Mesenteric fat pad (tissue), 1 donor: ENCODE results near the gene VPS50. TPM values are rescaled to one million over a fixed set of nuclear protein-coding genes. Genes with fewer than 3 reads are reported as not detected.
"Not testable (repeated sequence)": the region's sequence is repeated elsewhere in the genome, so short reads cannot be mapped to it uniquely, and the experiment has no call there.

ENCODE experiments used
- DNase-seq: peaks from one replicate; pipeline ENCODE4 v3.0.0-alpha.2; 2020; ENCODE audit warnings: low spot score
- total RNA-seq: library from RNA; stranded (reverse); fragmentation: NEBNext Ultra II Directional; extraction: Animal tissue kit (Norgen Biotek cat#: 25700); gene quantifications from one replicate; pipeline ENCODE4 v1.2.1, GENCODE V29; 2021
- donor health status: DM: yes; HTN: yes; CAD: no.

Gene VPS50
- total RNA-seq, 1 donor from 2014 or later, result 14.7 TPM

- DNase-seq, result no peak
Observed at GRCh38 chr7:93239824-93240223, 7.7 kb downstream of the VPS50 start.

GRCh38 chr7:93242106-93242505 is 9.9 kb downstream of the VPS50 start:
- DNase-seq, result no peak

- no peak for DNase-seq
Observed at GRCh38 chr7:93245525-93246432, 13.6 kb downstream of the VPS50 start.

GRCh38 chr7:93249491-93250148 is 17.5 kb downstream of the VPS50 start:
- DNase-seq, result no peak

GRCh38 chr7:93258661-93259060 is 26.5 kb downstream of the VPS50 start:
- DNase-seq, result no peak

GRCh38 chr7:93262535-93262934 is 30.4 kb downstream of the VPS50 start:
- no peak for DNase-seq

- DNase-seq, result no peak
Observed at GRCh38 chr7:93265220-93265619, 33.1 kb downstream of the VPS50 start.

GRCh38 chr7:93279541-93279940 is 47.4 kb downstream of the VPS50 start:
- DNase-seq, result no peak

- no peak for DNase-seq
Observed at GRCh38 chr7:93284908-93285307, 52.7 kb downstream of the VPS50 start.

GRCh38 chr7:93293229-93293628 is 61.1 kb downstream of the VPS50 start:
- no peak for DNase-seq

GRCh38 chr7:93298206-93298605 is 66.0 kb downstream of the VPS50 start:
- DNase-seq, result no peak

- no peak for DNase-seq
Observed at GRCh38 chr7:93298671-93299070, 66.5 kb downstream of the VPS50 start.

GRCh38 chr7:93301736-93302135 is 69.6 kb downstream of the VPS50 start:
- DNase-seq, result no peak

GRCh38 chr7:93307131-93307660 is 75.0 kb downstream of the VPS50 start:
- DNase-seq, result no peak

GRCh38 chr7:93307943-93308342 is 75.8 kb downstream of the VPS50 start:
- DNase-seq, result no peak

GRCh38 chr7:93310346-93310745 is 78.2 kb downstream of the VPS50 start:
- no peak for DNase-seq

GRCh38 chr7:93314449-93314848 is 82.3 kb downstream of the VPS50 start:
- no peak for DNase-seq

GRCh38 chr7:93315896-93316295 is 83.7 kb downstream of the VPS50 start:
- no peak for DNase-seq

- DNase-seq, result no peak
Observed at GRCh38 chr7:93316730-93317129, 84.6 kb downstream of the VPS50 start.

- DNase-seq, result no peak
Observed at GRCh38 chr7:93320887-93321286, 88.7 kb downstream of the VPS50 start.

GRCh38 chr7:93326291-93326690 is 94.1 kb downstream of the VPS50 start:
- DNase-seq, result not testable (repeated sequence)

- DNase-seq, result no peak
Observed at GRCh38 chr7:93327006-93327633, 95.0 kb downstream of the VPS50 start.
